ENCODE measurements around the gene PIP4K2C. TPM values are rescaled to one million over a fixed set of nuclear protein-coding genes. Genes with fewer than 3 reads are reported as not detected.

Gene PIP4K2C
- total and polyA plus RNA-seq, 10 of the 15 experiments (the other 5 are each of a cell fraction or from before 2014, with no cell fraction given): 4.8 to 25.1 (median 14.9) TPM

DNA sequence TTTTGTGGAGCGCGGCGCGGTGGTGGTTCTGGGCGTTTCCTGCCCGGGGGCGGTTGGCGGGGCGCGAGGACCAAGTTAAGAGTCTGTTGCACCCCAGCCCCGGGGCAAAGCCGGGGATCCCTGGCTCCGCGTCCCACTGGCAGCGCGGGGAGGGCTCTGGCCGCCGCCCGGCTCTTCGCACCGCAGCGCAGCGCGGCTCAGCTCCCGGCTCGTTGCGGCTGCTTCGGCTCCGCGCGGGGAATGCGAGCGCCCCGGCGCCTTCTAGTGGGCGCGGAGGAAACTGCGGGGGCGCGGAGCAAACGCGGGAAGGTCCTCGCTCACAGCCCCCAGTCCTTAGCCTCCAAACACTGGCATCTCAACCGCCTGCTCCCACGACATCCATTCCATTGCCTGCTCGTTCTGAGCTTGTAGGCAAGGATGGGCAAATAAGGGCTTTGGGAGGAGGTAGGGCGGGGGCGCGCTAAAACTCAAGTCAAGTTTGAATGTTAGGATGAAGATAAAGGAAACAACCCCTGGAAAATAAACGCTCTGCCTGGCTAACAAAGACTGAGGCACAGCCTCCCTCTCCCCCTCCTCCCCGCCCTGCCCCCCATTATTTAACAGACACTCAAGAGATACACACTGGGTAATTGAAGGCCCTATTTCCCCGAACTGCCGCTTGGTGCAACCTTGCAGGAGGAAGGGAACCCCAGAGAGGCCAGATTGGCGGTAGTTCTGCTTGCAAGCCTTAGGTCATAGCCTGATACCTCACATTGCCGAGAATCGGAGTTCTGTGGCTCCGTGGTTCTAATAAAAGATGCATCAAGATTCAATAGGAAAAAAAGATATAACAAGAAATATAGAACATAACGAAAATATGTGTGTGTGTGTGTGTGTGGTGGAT, 42.2 kb downstream of the PIP4K2C start, which contains the start of gene B4GALNT1 (continued):
- TF ChIP-seq, protein P1, sequence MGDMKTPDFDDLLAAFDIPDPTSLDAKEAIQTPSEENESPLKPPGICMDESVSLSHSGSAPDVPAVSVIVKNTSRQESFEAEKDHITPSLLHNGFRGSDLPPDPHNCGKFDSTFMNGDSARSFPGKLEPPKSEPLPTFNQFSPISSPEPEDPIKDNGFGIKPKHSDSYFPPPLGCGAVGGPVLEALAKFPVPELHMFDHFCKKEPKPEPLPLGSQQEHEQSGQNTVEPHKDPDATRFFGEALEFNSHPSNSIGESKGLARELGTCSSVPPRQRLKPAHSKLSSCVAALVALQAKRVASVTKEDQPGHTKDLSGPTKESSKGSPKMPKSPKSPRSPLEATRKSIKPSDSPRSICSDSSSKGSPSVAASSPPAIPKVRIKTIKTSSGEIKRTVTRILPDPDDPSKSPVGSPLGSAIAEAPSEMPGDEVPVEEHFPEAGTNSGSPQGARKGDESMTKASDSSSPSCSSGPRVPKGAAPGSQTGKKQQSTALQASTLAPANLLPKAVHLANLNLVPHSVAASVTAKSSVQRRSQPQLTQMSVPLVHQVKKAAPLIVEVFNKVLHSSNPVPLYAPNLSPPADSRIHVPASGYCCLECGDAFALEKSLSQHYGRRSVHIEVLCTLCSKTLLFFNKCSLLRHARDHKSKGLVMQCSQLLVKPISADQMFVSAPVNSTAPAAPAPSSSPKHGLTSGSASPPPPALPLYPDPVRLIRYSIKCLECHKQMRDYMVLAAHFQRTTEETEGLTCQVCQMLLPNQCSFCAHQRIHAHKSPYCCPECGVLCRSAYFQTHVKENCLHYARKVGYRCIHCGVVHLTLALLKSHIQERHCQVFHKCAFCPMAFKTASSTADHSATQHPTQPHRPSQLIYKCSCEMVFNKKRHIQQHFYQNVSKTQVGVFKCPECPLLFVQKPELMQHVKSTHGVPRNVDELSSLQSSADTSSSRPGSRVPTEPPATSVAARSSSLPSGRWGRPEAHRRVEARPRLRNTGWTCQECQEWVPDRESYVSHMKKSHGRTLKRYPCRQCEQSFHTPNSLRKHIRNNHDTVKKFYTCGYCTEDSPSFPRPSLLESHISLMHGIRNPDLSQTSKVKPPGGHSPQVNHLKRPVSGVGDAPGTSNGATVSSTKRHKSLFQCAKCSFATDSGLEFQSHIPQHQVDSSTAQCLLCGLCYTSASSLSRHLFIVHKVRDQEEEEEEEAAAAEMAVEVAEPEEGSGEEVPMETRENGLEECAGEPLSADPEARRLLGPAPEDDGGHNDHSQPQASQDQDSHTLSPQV (IDR thresholded peaks at IDR 0.05): no peak
- no peak for TF ChIP-seq BCL11A (IDR thresholded peaks at IDR 0.05; ENCODE audit: low read depth, low read length)
- no peak for TF ChIP-seq SREBF2 (IDR thresholded peaks at IDR 0.05; ENCODE audit: low read length)
- TF ChIP-seq MXI1 (IDR thresholded peaks at IDR 0.05; ENCODE audit: low read depth, low read length): no peak
- TF ChIP-seq ZZZ3 (IDR thresholded peaks at IDR 0.05; ENCODE audit: control insufficient read depth, insufficient read length, low read depth): no peak
- TF ChIP-seq, protein P2, sequence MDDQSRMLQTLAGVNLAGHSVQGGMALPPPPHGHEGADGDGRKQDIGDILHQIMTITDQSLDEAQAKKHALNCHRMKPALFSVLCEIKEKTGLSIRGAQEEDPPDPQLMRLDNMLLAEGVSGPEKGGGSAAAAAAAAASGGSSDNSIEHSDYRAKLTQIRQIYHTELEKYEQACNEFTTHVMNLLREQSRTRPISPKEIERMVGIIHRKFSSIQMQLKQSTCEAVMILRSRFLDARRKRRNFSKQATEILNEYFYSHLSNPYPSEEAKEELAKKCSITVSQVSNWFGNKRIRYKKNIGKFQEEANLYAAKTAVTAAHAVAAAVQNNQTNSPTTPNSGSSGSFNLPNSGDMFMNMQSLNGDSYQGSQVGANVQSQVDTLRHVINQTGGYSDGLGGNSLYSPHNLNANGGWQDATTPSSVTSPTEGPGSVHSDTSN (IDR thresholded peaks at IDR 0.05; ENCODE audit: insufficient replicate concordance, low read depth, low read length): no peak
- no peak for TF ChIP-seq HDAC2 (IDR thresholded peaks at IDR 0.05)
- TF ChIP-seq PML (IDR thresholded peaks at IDR 0.05; ENCODE audit: low read length): no peak
- TF ChIP-seq ESRRA (IDR thresholded peaks at IDR 0.05; ENCODE audit: low read length): no peak
- TF ChIP-seq RUNX3 (IDR thresholded peaks at IDR 0.05; ENCODE audit: low read length): 0 out of 2 replicates have a peak, but pooled peaks have one; percentile 18
- TF ChIP-seq STAT1 (conservative IDR thresholded peaks at IDR 0.05): no peak
- TF ChIP-seq EGR1 (IDR thresholded peaks at IDR 0.05; ENCODE audit: borderline replicate concordance in 1 of 2, low read depth in 2 of 2, low read length in 2 of 2): peak in 1 of 2 experiments; percentile 70; a peak in 1 of 3 replicates
- TF ChIP-seq NKRF (conservative IDR thresholded peaks at IDR 0.05): 0 out of 2 replicates have a peak, but pooled peaks have one; percentile 24
- TF ChIP-seq EZH2 (IDR thresholded peaks at IDR 0.05; ENCODE audit: borderline replicate concordance, control insufficient read depth, low read depth, low read length): no peak
- no peak for TF ChIP-seq HDGF (IDR thresholded peaks at IDR 0.05)
- TF ChIP-seq, protein P3, sequence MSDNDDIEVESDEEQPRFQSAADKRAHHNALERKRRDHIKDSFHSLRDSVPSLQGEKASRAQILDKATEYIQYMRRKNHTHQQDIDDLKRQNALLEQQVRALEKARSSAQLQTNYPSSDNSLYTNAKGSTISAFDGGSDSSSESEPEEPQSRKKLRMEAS (IDR thresholded peaks at IDR 0.05; ENCODE audit: low read depth, low read length): no peak
- TF ChIP-seq HSF1 (IDR thresholded peaks at IDR 0.05; ENCODE audit: low read depth, low read length): no peak
